ENCODE measurements around the gene SRBD1. TPM values are rescaled to one million over a fixed set of nuclear protein-coding genes. Genes with fewer than 3 reads are reported as not detected.

Gene SRBD1
- total and polyA plus RNA-seq, 2 of the 8 experiments (the other 6 are each of a cell fraction or from before 2014, with no cell fraction given): 4.6 to 20.0 TPM

DNA sequence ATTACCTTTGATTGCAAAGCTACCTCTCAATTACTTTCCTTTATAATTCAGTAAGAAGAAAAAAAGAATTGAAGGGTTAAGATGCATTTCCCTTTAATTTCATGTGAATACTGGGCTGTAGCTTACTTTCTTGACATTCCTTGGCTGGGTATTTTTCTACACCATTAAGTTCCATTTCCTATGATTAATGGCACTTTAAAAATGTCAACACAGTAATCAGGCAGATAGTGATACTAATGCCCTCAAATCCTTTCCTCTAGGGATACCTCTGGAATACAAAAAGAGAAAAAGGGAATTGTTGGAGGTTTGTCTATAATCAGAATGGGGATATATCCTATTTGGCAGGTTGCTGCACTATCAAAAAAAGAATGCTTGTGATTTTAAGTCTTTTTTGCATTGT, 216.9 kb downstream of the SRBD1 start:
- Histone ChIP-seq H3K79me2 (ENCODE audit: control insufficient read depth in 1 of 2, insufficient read depth in 2 of 2, low read length in 2 of 2) (no peaks in the 10 kb centered on the region), H3K18ac (ENCODE audit: extremely low read depth, low read length) (no peak overlapping the region), H3K27ac (ENCODE audit: low read depth, low read length) (no peak overlapping the region), H2BK15ac (ENCODE audit: low read length) (no peak overlapping the region), H2BK20ac (ENCODE audit: low read length) (no peak overlapping the region), H4K8ac (ENCODE audit: extremely low read depth, insufficient read depth, low read length) (no peak overlapping the region), H2AFZ (ENCODE audit: low read length) (no peak overlapping the region), H3K56ac (replicated peaks; ENCODE audit: insufficient read length, low read depth, low read length) (no peak overlapping the region), H3K9ac (replicated peaks in 1 of 4; ENCODE audit: extremely low read depth in 1 of 4, low read depth in 3 of 4, low read length in 3 of 4) (no peak overlapping the region), H2BK12ac (ENCODE audit: low read depth, low read length) (no peak overlapping the region), H4K5ac (ENCODE audit: insufficient read length, low read depth, low read length) (no peak overlapping the region), H3K9me3 (ENCODE audit: insufficient read depth in 2 of 2, low read depth in 1 of 2, low read length in 1 of 2) (no peaks in the 10 kb centered on the region), H3K79me1 (ENCODE audit: low read depth, low read length) (no peaks in the 10 kb centered on the region), H3K4me2 (ENCODE audit: insufficient read depth in 1 of 2, low read depth in 2 of 2, low read length in 2 of 2) (no peak overlapping the region), H4K91ac (replicated peaks; ENCODE audit: insufficient read length, low read length) (no peak overlapping the region), H3K23me2 (ENCODE audit: low read depth, low read length) (no peaks in the 10 kb centered on the region), H4K20me1 (replicated peaks in 1 of 2; ENCODE audit: control insufficient read depth in 1 of 2, insufficient read depth in 2 of 2, low read length in 2 of 2) (no peaks in the 10 kb centered on the region), H3K14ac (ENCODE audit: insufficient read length) (no peak overlapping the region), H2AK5ac (ENCODE audit: low read depth, low read length) (no peak overlapping the region), H2BK120ac (replicated peaks; ENCODE audit: low read depth, low read length) (no peak overlapping the region), H3K36me3 (ENCODE audit: control insufficient read depth in 2 of 4, insufficient read depth in 4 of 4, low read length in 3 of 4) (peaks cover 0 to under 1% (median 0%) of the 10 kb centered on the region in 4 experiments; a peak in 1 of 8 replicates), H3K27me3 (replicated peaks in 1 of 4; ENCODE audit: control insufficient read depth in 3 of 4, extremely low read depth in 1 of 4, insufficient read depth in 3 of 4, low read length in 3 of 4) (no peaks in the 10 kb centered on the region), H3K4me1 (replicated peaks in 1 of 4; ENCODE audit: control insufficient read depth in 3 of 4, insufficient read depth in 4 of 4, low read length in 3 of 4) (peaks cover 0 to 19% (median 4%) of the 10 kb centered on the region in 4 experiments; a peak in 4 of 7 replicates), H3K4ac (replicated peaks; ENCODE audit: insufficient read length, low read depth, low read length) (no peak overlapping the region), H3K4me3 (ENCODE audit: extremely low read depth in 1 of 4, insufficient read depth in 2 of 4, low read depth in 3 of 4, low read length in 4 of 4) (no peak overlapping the region), H2BK5ac (ENCODE audit: low read depth, low read length) (no peak overlapping the region), H3K23ac (ENCODE audit: insufficient read length) (no peak overlapping the region)
- DNase-seq (ENCODE audit: low read depth in 1 of 2, low spot score in 2 of 2) (no peak), FAIRE-seq (no peak)
- POLR2A ChIA-PET (ENCODE audit: partially characterized antibody): no interaction called here
- TF ChIP-seq EZH2 (IDR thresholded peaks at IDR 0.05; ENCODE audit: low read depth, low read length, severe bottlenecking) (no peak), SP2 (IDR thresholded peaks at IDR 0.05; ENCODE audit: low read length) (no peak), HDAC6 (IDR thresholded peaks at IDR 0.05; ENCODE audit: low read depth, low read length) (no peak), KDM1A (IDR thresholded peaks at IDR 0.05; ENCODE audit: borderline replicate concordance, low read length) (no peak), BACH1 (IDR thresholded peaks at IDR 0.05; ENCODE audit: low read length) (no peak), NANOG (IDR thresholded peaks at IDR 0.05; ENCODE audit: insufficient read depth, low read depth, low read length, poor library complexity, severe bottlenecking) (no peak), TAF1 (IDR thresholded peaks at IDR 0.05; ENCODE audit: low read depth, low read length) (no peak), NRF1 (IDR thresholded peaks at IDR 0.05; ENCODE audit: low read depth, low read length) (no peak), SRF (IDR thresholded peaks at IDR 0.05; ENCODE audit: low read depth, low read length) (no peak), ASH2L (IDR thresholded peaks at IDR 0.05; ENCODE audit: low read length) (no peak)
- CTCF ChIA-PET (ENCODE audit: partially characterized antibody): interaction anchor here (1.3 kb wide), 1 partner anchor 48 kb away, joined by 3 read pairs; no protein-coding TSS in a partner anchor

Data from H1 (cell line).